HEK293 (cell line): ENCODE data around the gene COBL.

ENCODE experiments used
- CTCF ChIA-PET: fragments of 350-600 bp; formaldehyde crosslinking; extraction: SDS; loops from one replicate; lab custom pipeline; 2021; ENCODE audit warnings: antibody characterized with exemption; lab: Yijun Ruan, JAX
- POLR2A ChIA-PET: fragments of 300-600 bp; formaldehyde crosslinking; extraction: SDS; loops from one replicate; lab custom pipeline; 2020; ENCODE audit warnings: antibody characterized with exemption, inconsistent platforms; lab: Yijun Ruan, JAX
- H3K27ac ChIP-seq: fragments of 200-500 bp; sonication (Bioruptor generic); 2 replicates; pipeline ENCODE4 v1.5.1; 2014; ENCODE audit warnings: low read depth, low read length, control low read depth, inconsistent platforms; ENCODE audit errors: extremely low read depth
- H3K36me3 ChIP-seq, 2 experiments: fragments of 200-500 bp in 1 of 2; sonication (Bioruptor generic) in 1 of 2; 1 replicate in 1 of 2; 2 replicates in 1 of 2; pipeline ENCODE4 v1.5.1; 2014 to 2017; ENCODE audit warnings: inconsistent platforms in 2 of 2, low read length in 2 of 2; ENCODE audit not compliant: control insufficient read depth in 2 of 2, insufficient read depth in 1 of 2
- H3K4me1 ChIP-seq: fragments of 200-500 bp; sonication (Bioruptor generic); 2 replicates; pipeline ENCODE4 v1.5.1; 2014; ENCODE audit warnings: mild to moderate bottlenecking, low read length, inconsistent platforms; ENCODE audit not compliant: control insufficient read depth, insufficient read depth
- H3K4me3 ChIP-seq: 2 replicates; pipeline ENCODE4 v1.5.1; 2011; ENCODE audit warnings: low read depth, mild to moderate bottlenecking, control low read depth, low read length, moderate library complexity
- H3K9me3 ChIP-seq: fragments of 200-500 bp; sonication (Bioruptor generic); 2 replicates; pipeline ENCODE4 v1.5.1; 2014; ENCODE audit warnings: low read depth, low read length, inconsistent platforms; ENCODE audit not compliant: control insufficient read depth, insufficient read depth
- EGR2 ChIP-seq: fragments of 450-650 bp; formaldehyde crosslinking; IDR thresholded peaks from 2 replicates; pipeline ENCODE4 v1.5.1; 2016; ENCODE audit warnings: low read depth, missing biosample characterization, missing genetic modification characterization
- FEZF1 ChIP-seq: fragments of 450-650 bp; formaldehyde crosslinking; IDR thresholded peaks from 2 replicates; pipeline ENCODE4 v1.5.1; 2016; ENCODE audit warnings: missing biosample characterization, missing genetic modification characterization
- KLF17 ChIP-seq: fragments of 450-650 bp; formaldehyde crosslinking; IDR thresholded peaks from 2 replicates; pipeline ENCODE4 v1.5.1; 2016; ENCODE audit warnings: missing biosample characterization, missing genetic modification characterization
- KLF9 ChIP-seq: fragments of 450-650 bp; formaldehyde crosslinking; IDR thresholded peaks from 2 replicates; pipeline ENCODE4 v1.5.1; 2016; ENCODE audit warnings: missing biosample characterization, missing genetic modification characterization, low read depth
- OSR2 ChIP-seq: fragments of 450-650 bp; formaldehyde crosslinking; IDR thresholded peaks from 2 replicates; pipeline ENCODE4 v1.5.1; 2016; ENCODE audit warnings: missing biosample characterization, missing genetic modification characterization
- PRDM10 ChIP-seq: fragments of 450-650 bp; formaldehyde crosslinking; IDR thresholded peaks from 2 replicates; pipeline ENCODE4 v1.5.1; 2016; ENCODE audit warnings: missing biosample characterization, missing genetic modification characterization
- SP3 ChIP-seq: fragments of 450-650 bp; formaldehyde crosslinking; IDR thresholded peaks from 2 replicates; pipeline ENCODE4 v1.5.1; 2016; ENCODE audit warnings: missing biosample characterization, missing genetic modification characterization
- WT1 ChIP-seq: fragments of 450-650 bp; formaldehyde crosslinking; IDR thresholded peaks from 2 replicates; pipeline ENCODE4 v1.5.1; 2016; ENCODE audit warnings: missing biosample characterization, missing genetic modification characterization
- ZBTB17 ChIP-seq: fragments of 450-650 bp; formaldehyde crosslinking; IDR thresholded peaks from 2 replicates; pipeline ENCODE4 v1.5.1; 2016; ENCODE audit warnings: missing biosample characterization, missing genetic modification characterization
- ZEB2 ChIP-seq: fragments of 450-650 bp; formaldehyde crosslinking; IDR thresholded peaks from 2 replicates; pipeline ENCODE4 v1.5.1; 2016; ENCODE audit warnings: missing biosample characterization, missing genetic modification characterization
- ZNF121 ChIP-seq: fragments of 450-650 bp; formaldehyde crosslinking; IDR thresholded peaks from 2 replicates; pipeline ENCODE4 v1.5.1; 2016; ENCODE audit warnings: missing biosample characterization, missing genetic modification characterization
- ZNF133 ChIP-seq: fragments of 450-650 bp; formaldehyde crosslinking; IDR thresholded peaks from 2 replicates; pipeline ENCODE4 v1.5.1; 2016; ENCODE audit warnings: missing biosample characterization, missing genetic modification characterization
- ZNF174 ChIP-seq: fragments of 450-650 bp; formaldehyde crosslinking; IDR thresholded peaks from 2 replicates; pipeline ENCODE4 v1.5.0; 2017; ENCODE audit warnings: missing biosample characterization, mild to moderate bottlenecking, missing genetic modification characterization
- ZNF335 ChIP-seq: fragments of 450-650 bp; formaldehyde crosslinking; conservative IDR thresholded peaks from 2 replicates; pipeline ENCODE4 v1.5.1; 2016; ENCODE audit warnings: missing biosample characterization, missing genetic modification characterization
- ZNF350 ChIP-seq: fragments of 450-650 bp; formaldehyde crosslinking; IDR thresholded peaks from 2 replicates; pipeline ENCODE4 v1.5.0; 2017; ENCODE audit warnings: missing biosample characterization, mild to moderate bottlenecking, missing genetic modification characterization
- ZNF423 ChIP-seq: fragments of 450-650 bp; formaldehyde crosslinking; IDR thresholded peaks from 2 replicates; pipeline ENCODE4 v1.5.1; 2016; ENCODE audit warnings: missing biosample characterization, missing genetic modification characterization
- ZNF518A ChIP-seq: fragments of 450-650 bp; formaldehyde crosslinking; conservative IDR thresholded peaks from 2 replicates; pipeline ENCODE4 v1.5.1; 2016; ENCODE audit warnings: low read depth, missing biosample characterization, missing genetic modification characterization
- ZNF580 ChIP-seq: fragments of 450-650 bp; formaldehyde crosslinking; IDR thresholded peaks from 2 replicates; pipeline ENCODE4 v1.5.1; 2016; ENCODE audit warnings: missing biosample characterization, missing genetic modification characterization
- ZNF585B ChIP-seq: fragments of 450-650 bp; formaldehyde crosslinking; IDR thresholded peaks from 2 replicates; pipeline ENCODE4 v1.5.1; 2016; ENCODE audit warnings: missing biosample characterization, missing genetic modification characterization
- ZNF660 ChIP-seq: fragments of 450-650 bp; IDR thresholded peaks from 2 replicates; pipeline ENCODE4 v1.5.1; 2018; ENCODE audit warnings: missing biosample characterization, mild to moderate bottlenecking, missing genetic modification characterization
- ZNF677 ChIP-seq: fragments of 450-650 bp; IDR thresholded peaks from 2 replicates; pipeline ENCODE4 v1.5.0; 2018; ENCODE audit warnings: missing biosample characterization, mild to moderate bottlenecking, missing genetic modification characterization, moderate library complexity
- ZSCAN23 ChIP-seq: fragments of 450-650 bp; formaldehyde crosslinking; IDR thresholded peaks from 2 replicates; pipeline ENCODE4 v1.5.1; 2016; ENCODE audit warnings: missing biosample characterization, missing genetic modification characterization
- ZSCAN5A ChIP-seq: fragments of 450-650 bp; formaldehyde crosslinking; IDR thresholded peaks from 2 replicates; pipeline ENCODE4 v1.5.1; 2016; ENCODE audit warnings: missing biosample characterization, missing genetic modification characterization

The COBL gene

GRCh38 chr7:51318001-51318400 lies 1.4 kb upstream of the COBL start:
- Histone ChIP-seq H3K4me3 (no peak overlapping the region), H3K27ac (no peak overlapping the region), H3K4me1 (peaks cover 16% of the 10 kb centered on the region), H3K9me3 (no peaks in the 10 kb centered on the region), H3K36me3 (no peaks in the 10 kb centered on the region)
- POLR2A ChIA-PET = no interaction called here
- no peak for TF ChIP-seq ZBTB17 (tag by site-specific recombination)
- TF ChIP-seq EGR2 (tag by site-specific recombination) = no peak
- no peak for TF ChIP-seq PRDM10 (tag by site-specific recombination)
- no peak for TF ChIP-seq ZNF518A (tag by site-specific recombination)
- CTCF ChIA-PET = interaction anchor here (1.0 kb wide), 1 partner anchor 33 kb away, joined by 4 read pairs; no protein-coding TSS in a partner anchor

- ChIA-PET CTCF (no interaction called here), POLR2A (no interaction called here)
- Histone ChIP-seq H3K9me3 (no peaks in the 10 kb centered on the region), H3K4me3 (no peak overlapping the region), H3K36me3 (no peaks in the 10 kb centered on the region), H3K4me1 (peaks cover 18% of the 10 kb centered on the region), H3K27ac (no peak overlapping the region)
- no peak for TF ChIP-seq ZEB2 (tag by site-specific recombination)
- TF ChIP-seq ZSCAN23 (tag by site-specific recombination) = no peak
- TF ChIP-seq KLF9 (tag by site-specific recombination) = no peak
- no peak for TF ChIP-seq KLF17 (tag by site-specific recombination)
- TF ChIP-seq ZNF580 (tag by site-specific recombination) = no peak
- TF ChIP-seq ZNF350 (tag by site-specific recombination) = no peak
- TF ChIP-seq OSR2 = no peak
- no peak for TF ChIP-seq WT1 (tag by site-specific recombination)
- no peak for TF ChIP-seq ZSCAN5A (tag by site-specific recombination)
- no peak for TF ChIP-seq ZNF660 (tag by site-specific recombination)
- TF ChIP-seq ZNF335 = no peak
- no peak for TF ChIP-seq SP3 (tag by site-specific recombination)
- no peak for TF ChIP-seq ZNF677 (tag by site-specific recombination)
- TF ChIP-seq ZNF585B (tag by site-specific recombination) = no peak
- TF ChIP-seq ZNF423 (tag by site-specific recombination) = no peak
- TF ChIP-seq ZNF133 (tag by site-specific recombination) = no peak
- TF ChIP-seq FEZF1 (tag by site-specific recombination) = no peak
- no peak for TF ChIP-seq ZNF174 (tag by site-specific recombination)
- no peak for TF ChIP-seq ZNF121 (tag by site-specific recombination)
Observed at GRCh38 chr7:51317582-51317910, 937 bp upstream of the COBL start.
